GM12878 (cell line): ENCODE data around the gene ZNF530. TPM values are rescaled to one million over a fixed set of nuclear protein-coding genes. Genes with fewer than 3 reads are reported as not detected.

Source experiments
- ATAC-seq: fragments of 200-7000 bp; cut with Tn5 transposase; 3 replicates; pipeline ENCODE4 v1.9.1; 2020; ENCODE audit warnings: mild to moderate bottlenecking, moderate library complexity
- BruUV-seq: library from RNA; stranded (reverse); fragments of 400-500 nt; replicated peaks from 2 replicates; lab custom pipeline; 2021; lab: Mats Ljungman, UMichigan
- CTCF ChIA-PET: fragments of 300-600 bp; sonication (Branson Sonifier 250); formaldehyde crosslinking; extraction: SDS; loops from one replicate; lab custom pipeline; 2021; ENCODE audit warnings: inconsistent platforms; lab: Yijun Ruan, JAX
- POLR2A ChIA-PET: fragments of 350-600 bp; formaldehyde crosslinking; extraction: SDS; loops from one replicate; lab custom pipeline; 2021; ENCODE audit warnings: inconsistent platforms; lab: Charles Lee
- RAD21 ChIA-PET: fragments of 300-600 bp; sonication (Branson Sonifier 250); formaldehyde crosslinking; loops from one replicate; lab custom pipeline; 2023; ENCODE audit warnings: antibody characterized with exemption; ENCODE audit not compliant: unreplicated experiment; lab: Charles Lee
- SMC1A ChIA-PET: fragments of 300-600 bp; sonication (Branson Sonifier 250); formaldehyde crosslinking; loops from one replicate; lab custom pipeline; 2023; ENCODE audit not compliant: unreplicated experiment, uncharacterized antibody; lab: Charles Lee
- DNase-seq: peaks from one replicate; pipeline ENCODE4 v3.0.0-alpha.2; 2011; ENCODE audit warnings: low read depth, low spot score
- FAIRE-seq: peaks from 3 replicates; lab custom pipeline; 2011; peaks lifted over from hg19 to GRCh38; lab: Jason Lieb, UNC
- H2AFZ ChIP-seq: 2 replicates; pipeline ENCODE4 v1.6.0; 2011; ENCODE audit warnings: low read depth, low read length, control low read depth; ENCODE audit not compliant: control insufficient read depth
- H3K27ac ChIP-seq: 2 replicates; pipeline ENCODE4 v1.5.1; 2011; ENCODE audit warnings: control low read depth; ENCODE audit not compliant: control insufficient read depth, insufficient read depth
- H3K27me3 ChIP-seq, 2 experiments: replicated peaks in 1 of 2; 2 replicates each; pipeline versions ENCODE4 v1.6.0 to v1.6.1; 2011; ENCODE audit warnings: low read length in 1 of 2; ENCODE audit not compliant: control insufficient read depth in 2 of 2, insufficient read depth in 2 of 2
- H3K36me3 ChIP-seq, 2 experiments: 2 replicates each; pipeline ENCODE4 v1.5.1; 2011; ENCODE audit warnings: low read length in 1 of 2; ENCODE audit not compliant: control insufficient read depth in 2 of 2, insufficient read depth in 2 of 2
- H3K4me1 ChIP-seq: 2 replicates; pipeline ENCODE4 v1.6.1; 2011; ENCODE audit warnings: mild to moderate bottlenecking, low read length, moderate library complexity, mixed read lengths; ENCODE audit not compliant: control insufficient read depth, insufficient read depth
- H3K4me2 ChIP-seq: 2 replicates; pipeline ENCODE4 v1.6.0; 2011; ENCODE audit warnings: control low read depth; ENCODE audit not compliant: control insufficient read depth, insufficient read depth
- H3K4me3 ChIP-seq: fragments of 200-600 bp; sonication (generic); 2 replicates; pipeline ENCODE4 v1.5.1; 2016
- H3K79me2 ChIP-seq: 2 replicates; pipeline ENCODE4 v1.6.0; 2011; ENCODE audit warnings: low read length; ENCODE audit not compliant: control insufficient read depth, insufficient read depth
- H3K9ac ChIP-seq: 2 replicates; pipeline ENCODE4 v1.8.0; 2011; ENCODE audit warnings: low read length, control low read depth, mixed read lengths; ENCODE audit not compliant: control insufficient read depth, insufficient read depth
- H3K9me3 ChIP-seq: replicated peaks from 3 replicates; pipeline ENCODE4 v1.5.1; 2011; ENCODE audit warnings: mild to moderate bottlenecking, low read length; ENCODE audit not compliant: control insufficient read depth, insufficient read depth
- H4K20me1 ChIP-seq: 2 replicates; pipeline ENCODE4 v1.6.0; 2011; ENCODE audit not compliant: control insufficient read depth, insufficient read depth
- ATF2 ChIP-seq: IDR thresholded peaks from 2 replicates; pipeline ENCODE4 v1.6.1; 2012; ENCODE audit warnings: low read length, inconsistent platforms
- BCL3 ChIP-seq: IDR thresholded peaks from 2 replicates; pipeline ENCODE4 v1.6.1; 2011; ENCODE audit warnings: borderline replicate concordance, low read depth, mild to moderate bottlenecking, moderate library complexity, low read length; ENCODE audit not compliant: insufficient read depth, poor library complexity, severe bottlenecking
- CHD4 ChIP-seq: fragments of 200-600 bp; sonication (generic); IDR thresholded peaks from 2 replicates; pipeline ENCODE4 v1.6.1; 2016; ENCODE audit warnings: mild to moderate bottlenecking
- CREM ChIP-seq: IDR thresholded peaks from 2 replicates; pipeline ENCODE4 v1.6.1; 2014; ENCODE audit warnings: antibody characterized with exemption, low read depth
- DPF2 ChIP-seq: fragments of 450-650 bp; IDR thresholded peaks from 2 replicates; pipeline ENCODE4 v1.6.1; 2017; ENCODE audit warnings: mild to moderate bottlenecking
- ESRRA ChIP-seq: IDR thresholded peaks from 2 replicates; pipeline ENCODE4 v1.6.1; 2012; ENCODE audit warnings: mild to moderate bottlenecking, low read length, improper control_type of control experiment
- NRF1 ChIP-seq: conservative IDR thresholded peaks from 2 replicates; pipeline ENCODE4 v1.6.1; 2011; ENCODE audit warnings: mild to moderate bottlenecking, low read depth, low read length, improper control_type of control experiment
- PAX8 ChIP-seq: fragments of 450-650 bp; IDR thresholded peaks from 2 replicates; pipeline ENCODE4 v1.6.1; 2017; ENCODE audit warnings: mild to moderate bottlenecking, moderate library complexity
- SMAD5 ChIP-seq: IDR thresholded peaks from 2 replicates; pipeline ENCODE4 v1.6.1; 2016; ENCODE audit warnings: antibody characterized with exemption, low read depth
- SREBF2 ChIP-seq: IDR thresholded peaks from 2 replicates; pipeline ENCODE4 v1.6.1; 2012; ENCODE audit warnings: mild to moderate bottlenecking, low read length
- STAT3 ChIP-seq: IDR thresholded peaks from 2 replicates; pipeline ENCODE4 v1.6.1; 2011; ENCODE audit warnings: low read depth, low read length, improper control_type of control experiment
- TCF12 ChIP-seq: IDR thresholded peaks from 2 replicates; pipeline ENCODE4 v1.6.1; 2011; ENCODE audit warnings: low read depth, mild to moderate bottlenecking, low read length
- YBX1 ChIP-seq: fragments of 450-650 bp; IDR thresholded peaks from 2 replicates; pipeline ENCODE4 v1.6.1; 2016; ENCODE audit warnings: antibody characterized with exemption
- YY1 ChIP-seq: IDR thresholded peaks from 2 replicates; pipeline ENCODE4 v1.6.1; 2011; ENCODE audit warnings: low read depth, mild to moderate bottlenecking, low read length
- ZBTB11 ChIP-seq: fragments of 450-650 bp; formaldehyde crosslinking; IDR thresholded peaks from 2 replicates; pipeline ENCODE4 v1.5.0; 2022; ENCODE audit warnings: mild to moderate bottlenecking, missing genetic modification characterization
- ZBTB40 ChIP-seq: fragments of 450-650 bp; IDR thresholded peaks from 2 replicates; pipeline ENCODE4 v1.6.1; 2016; ENCODE audit warnings: mild to moderate bottlenecking, moderate library complexity, borderline replicate concordance
- WGBS: methylation state at CpG from one replicate; pipeline ENCODE4 v1.1.6; 2016; ENCODE audit warnings: low lambda C conversion rate; ENCODE audit not compliant: insufficient replicate concordance, insufficient coverage; ENCODE audit errors: missing lambda C conversion rate; 5-methylcytosine and 5-hydroxymethylcytosine counted together
- in situ Hi-C: fragments of 300-500 bp; cut with MboI; formaldehyde crosslinking; loops from 9 replicates; pipeline ENCODE4 v1.14.3; 2018; ENCODE audit warnings: mixed read lengths
- intact Hi-C: fragments of 100-400 bp; cut with micrococcal nuclease; formaldehyde crosslinking; loops from one replicate; pipeline ENCODE4 v1.14.2; 2022; ENCODE audit not compliant: unreplicated experiment
- polyA plus RNA-seq, 11 experiments: library from polyadenylated mRNA; depleted of rRNA in 4 of 11; unstranded in 6 of 11; stranded (reverse) in 5 of 11; fragments of >200 nt; fragmentation: Nextera tagmentation in 4 of 11; fragmentation: Illumina TruSeq in 1 of 11; extraction: Ambion mirVana in 4 of 11; extraction: Trizol in 1 of 11; gene quantifications; 1 replicate in 1 of 11; 2 replicates in 10 of 11; pipeline versions ENCODE4 v1.2.1 to v1.2.3, GENCODE V29; 2011 to 2016; ENCODE audit warnings: inconsistent platforms in 2 of 11, missing spikeins in 2 of 11, low read depth in 1 of 11
- total RNA-seq, 4 experiments: library from RNA; depleted of rRNA in 3 of 4; stranded (reverse); fragments of >200 nt in 3 of 4; fragmentation: Illumina TruSeq in 1 of 4; extraction: Trizol in 1 of 4; gene quantifications; 2 replicates each; pipeline versions ENCODE4 v1.2.1 to v1.2.3, GENCODE V29; 2013 to 2021

The ZNF530 gene
- total and polyA plus RNA-seq, 10 of the 15 experiments (the other 5 are each of a cell fraction or from before 2014, with no cell fraction given): 1.9 to 9.3 (median 6.6) TPM

- ATAC-seq: no peak
- ChIA-PET RAD21 (no interaction called here), CTCF (no interaction called here), POLR2A (no interaction called here), SMC1A (no interaction called here)
- 81% methylated on average over 5 of the region's 5 CpGs for WGBS
- no peak overlapping the region for H3K27ac ChIP-seq
- BruUV-seq: no TSS peak
- H3K4me1 ChIP-seq: no peaks in the 10 kb centered on the region
- no peak for TF ChIP-seq ZBTB40
- TF ChIP-seq DPF2: no peak
- no peak for TF ChIP-seq ZBTB11 (CRISPR knock-in tag)
- TF ChIP-seq ESRRA: no peak
- TF ChIP-seq SREBF2: no peak
- TF ChIP-seq YBX1: no peak
- no peak for TF ChIP-seq SMAD5
- TF ChIP-seq TCF12: no peak
- no peak for TF ChIP-seq BCL3
- TF ChIP-seq PAX8: no peak
- TF ChIP-seq ATF2: no peak
- TF ChIP-seq CREM: no peak
- TF ChIP-seq NRF1: no peak
- no peak for TF ChIP-seq CHD4
- no peak for TF ChIP-seq YY1
- no peak for TF ChIP-seq STAT3
- no peak for DNase-seq
- H3K4me2 ChIP-seq: no peak overlapping the region
- no peaks in the 10 kb centered on the region for H3K27me3 ChIP-seq
- H3K36me3 ChIP-seq: peaks cover 4 to 12% of the 10 kb centered on the region in 2 experiments
- FAIRE-seq: no peak
- H3K9ac ChIP-seq: no peak overlapping the region
- H2AFZ ChIP-seq: no peak overlapping the region
- no peak overlapping the region for H3K4me3 ChIP-seq
- in situ Hi-C loops (no loop called here), intact Hi-C loops (no loop called here)
- H3K79me2 ChIP-seq: no peaks in the 10 kb centered on the region
- no peaks in the 10 kb centered on the region for H4K20me1 ChIP-seq
- peaks cover 30% of the 10 kb centered on the region for H3K9me3 ChIP-seq
Observed at GRCh38 chr19:57606931-57607330, 7.2 kb downstream of the ZNF530 start.
